HG03280 (cell line): ENCODE results near the gene MFSD11.
"Not testable (repeated sequence)": the region's sequence is repeated elsewhere in the genome, so short reads cannot be mapped to it uniquely, and the experiment has no call there.

Source experiments
- ATAC-seq: cut with Tn5 transposase; IDR thresholded peaks from one replicate; pipeline ENCODE4 v1.9.1; 2021; ENCODE audit warnings: mild to moderate bottlenecking, moderate library complexity; ENCODE audit not compliant: unreplicated experiment

The MFSD11 gene

GRCh38 chr17:76737676-76738467, at the start of gene MFSD11:
Gene MFSD11 (plus strand): TSS chr17:76738119. CDS start chr17:76738353, 234 bp downstream.
- ATAC-seq = peak; percentile 61

- no peak for ATAC-seq
These were observed 49.7 kb upstream of the MFSD11 start for GRCh38 chr17:76688165-76688622.

GRCh38 chr17:76689859-76690258, 48.1 kb upstream of the MFSD11 start:
- ATAC-seq = no peak

- no peak for ATAC-seq
These were observed 47.2 kb upstream of the MFSD11 start for GRCh38 chr17:76690596-76691280.

GRCh38 chr17:76691379-76692191, 46.3 kb upstream of the MFSD11 start:
- ATAC-seq = no peak

- ATAC-seq = no peak
These were observed 42.7 kb upstream of the MFSD11 start for GRCh38 chr17:76695059-76695831.

- ATAC-seq = peak; percentile 52
These were observed 40.9 kb upstream of the MFSD11 start for GRCh38 chr17:76696763-76697701.

GRCh38 chr17:76697702-76698465, 40.0 kb upstream of the MFSD11 start:
- no peak for ATAC-seq

- ATAC-seq = not testable (repeated sequence)
These were observed 39.4 kb upstream of the MFSD11 start for GRCh38 chr17:76698466-76698977.

GRCh38 chr17:76700270-76700616, 37.7 kb upstream of the MFSD11 start:
- no peak for ATAC-seq

- ATAC-seq = no peak
These were observed 37.1 kb upstream of the MFSD11 start for GRCh38 chr17:76700617-76701470.

GRCh38 chr17:76701471-76701967, 36.4 kb upstream of the MFSD11 start:
- no peak for ATAC-seq

GRCh38 chr17:76702076-76702475, 35.8 kb upstream of the MFSD11 start:
- no peak for ATAC-seq

GRCh38 chr17:76702941-76703637, 34.8 kb upstream of the MFSD11 start:
- ATAC-seq = no peak

- no peak for ATAC-seq
These were observed 33.1 kb upstream of the MFSD11 start for GRCh38 chr17:76704805-76705204.

- ATAC-seq = no peak
These were observed 31.1 kb upstream of the MFSD11 start for GRCh38 chr17:76706817-76707216.
